Stimulated activated CD4-positive, alpha-beta T cell treated with anti-CD3 and anti-CD28 coated beads, Interleukin-15, amount 100 ng/mL, for 48 hours (primary cell): Measurements from ENCODE around the gene SELENOM.

Experiments used
- DNase-seq, 2 donors: peaks; one replicate each; pipeline ENCODE4 v3.0.0-alpha.2; 2020; ENCODE audit warnings: low read depth in 2 of 2

Gene SELENOM, protein sequence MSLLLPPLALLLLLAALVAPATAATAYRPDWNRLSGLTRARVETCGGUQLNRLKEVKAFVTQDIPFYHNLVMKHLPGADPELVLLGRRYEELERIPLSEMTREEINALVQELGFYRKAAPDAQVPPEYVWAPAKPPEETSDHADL

DNA sequence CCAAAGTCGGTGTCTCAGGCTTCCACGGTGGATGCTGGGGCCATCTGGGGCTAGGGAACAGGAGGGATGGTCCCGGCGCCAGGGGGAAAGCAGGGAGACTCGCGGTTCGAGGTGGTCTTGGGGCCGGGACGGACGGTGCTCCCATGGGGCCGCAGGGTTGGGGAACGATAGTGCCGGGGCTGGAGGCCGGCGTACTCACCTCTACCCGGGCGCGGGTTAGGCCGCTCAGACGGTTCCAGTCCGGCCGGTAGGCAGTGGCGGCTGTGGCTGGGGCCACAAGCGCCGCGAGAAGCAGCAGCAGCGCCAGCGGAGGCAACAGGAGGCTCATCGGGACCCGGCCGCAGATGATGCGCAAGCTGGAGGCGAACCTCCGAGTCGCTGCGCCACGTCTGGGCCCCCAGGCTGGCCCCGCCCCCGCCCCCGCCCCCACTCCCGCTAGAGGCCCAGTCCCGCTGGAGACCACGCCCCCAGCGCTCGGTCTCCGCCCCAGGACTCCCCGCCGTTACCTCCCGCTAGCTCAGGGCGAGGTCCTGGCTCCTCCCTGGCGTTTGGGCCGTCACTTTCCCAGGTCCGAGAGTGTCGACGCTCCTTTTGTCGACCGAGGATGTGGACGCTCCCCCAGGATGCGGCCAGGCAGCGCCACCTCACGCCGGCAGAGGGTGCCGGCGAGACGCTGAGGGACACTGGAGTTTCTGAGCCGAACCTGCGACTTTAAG is at the start of gene SELENOM:
SELENOM (minus strand) TSS at position 391 of the 716 bp plus-strand sequence; CDS start at position 328, 63 bp downstream.
- peak; percentile 82 to 85 for DNase-seq

DNA sequence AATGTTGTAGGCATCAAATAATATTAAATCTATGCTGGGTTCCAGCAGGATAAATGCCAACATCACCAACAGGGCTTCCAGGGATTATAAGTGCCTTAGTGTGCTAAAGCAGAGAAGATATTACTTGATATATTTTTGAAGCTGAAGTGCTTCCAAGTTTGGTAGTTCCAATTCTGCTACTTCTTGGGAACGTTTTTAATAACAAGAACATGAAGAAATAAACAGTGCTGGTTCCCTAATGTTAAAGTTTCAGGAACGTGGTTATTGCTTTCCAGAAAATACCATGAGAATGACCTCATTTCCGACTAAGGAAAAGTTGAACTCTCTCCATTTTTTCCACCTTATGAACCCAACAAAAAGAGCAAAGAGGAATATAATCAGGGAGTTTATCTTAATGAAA is 48.1 kb upstream of the SELENOM start:
- DNase-seq, result no peak

DNA sequence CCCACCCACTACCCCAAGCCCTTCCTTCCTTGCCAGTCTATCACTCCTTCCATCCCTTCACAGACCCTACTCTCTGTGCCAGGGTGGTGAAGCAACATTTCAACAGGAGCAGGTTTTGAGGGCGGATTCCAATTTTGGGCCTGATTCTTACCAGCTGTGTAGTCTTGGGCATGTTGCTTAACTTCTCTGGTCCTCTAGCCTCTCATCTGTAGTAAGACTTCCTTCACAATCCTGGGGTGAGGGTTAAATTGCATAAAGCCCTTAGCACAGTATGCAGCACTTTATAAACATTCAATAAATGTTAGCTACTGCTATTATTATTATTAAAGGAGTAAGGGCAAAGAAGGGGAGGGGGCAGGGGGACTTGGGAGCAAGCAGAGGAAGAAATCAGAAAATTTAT is 47.6 kb upstream of the SELENOM start:
- no peak for DNase-seq

DNA sequence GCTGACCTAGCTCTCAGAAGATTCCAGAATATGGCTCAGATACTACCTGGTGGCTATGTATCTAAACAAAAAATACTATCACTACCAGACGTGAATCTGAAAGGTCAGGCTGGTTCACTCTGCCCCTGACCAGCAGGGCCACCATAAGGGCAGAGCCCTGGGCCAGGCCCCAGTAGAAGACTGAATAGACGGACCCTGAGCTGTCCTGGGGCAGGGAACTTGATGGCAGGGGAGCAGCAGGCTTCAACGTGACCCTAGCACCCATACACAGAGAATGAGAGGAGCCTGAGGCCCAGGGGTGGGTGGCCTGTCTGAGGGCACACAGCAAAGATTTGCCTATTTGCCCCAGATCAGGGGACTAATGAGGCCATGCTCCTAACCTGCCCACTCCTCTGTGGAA is 46.0 kb upstream of the SELENOM start:
- no peak for DNase-seq

DNA sequence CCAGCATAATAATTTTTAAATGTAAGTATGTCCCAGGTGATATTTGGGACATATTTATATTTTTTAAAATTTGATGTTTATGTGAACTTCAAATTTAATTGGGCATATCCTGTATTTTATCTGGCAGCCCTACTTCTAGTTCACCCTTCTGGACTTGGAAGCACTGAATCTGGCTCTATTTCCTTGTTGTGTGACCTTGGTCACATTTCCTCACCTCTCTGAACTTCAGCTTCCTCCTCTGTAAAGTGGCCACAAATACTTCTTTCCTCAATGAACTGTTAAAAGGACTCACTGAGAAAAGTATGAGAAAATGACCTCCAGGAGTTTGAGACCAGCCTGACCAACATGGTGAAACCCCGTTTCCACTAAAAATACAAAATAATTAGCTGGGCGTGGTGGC is 44.5 kb upstream of the SELENOM start:
- DNase-seq, result no peak

DNA sequence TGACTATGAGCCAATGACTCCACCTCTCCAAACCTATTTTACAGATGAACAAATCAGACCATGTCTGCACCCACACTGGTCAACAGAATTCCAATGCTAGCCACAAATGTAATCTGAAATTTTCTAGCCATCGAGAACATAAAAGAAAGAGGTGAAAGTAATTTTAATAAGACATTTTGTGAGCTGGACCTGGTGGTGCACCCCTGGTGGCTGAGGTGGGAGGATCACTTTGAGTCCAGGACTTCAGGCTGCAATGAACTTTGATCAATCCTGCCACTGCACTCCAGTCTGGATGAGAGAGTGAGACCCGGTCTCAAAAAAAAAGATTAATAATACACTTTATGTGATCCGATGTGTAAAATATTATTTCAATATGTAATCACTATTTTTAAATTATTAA is 43.2 kb upstream of the SELENOM start:
- DNase-seq, result no peak

DNA sequence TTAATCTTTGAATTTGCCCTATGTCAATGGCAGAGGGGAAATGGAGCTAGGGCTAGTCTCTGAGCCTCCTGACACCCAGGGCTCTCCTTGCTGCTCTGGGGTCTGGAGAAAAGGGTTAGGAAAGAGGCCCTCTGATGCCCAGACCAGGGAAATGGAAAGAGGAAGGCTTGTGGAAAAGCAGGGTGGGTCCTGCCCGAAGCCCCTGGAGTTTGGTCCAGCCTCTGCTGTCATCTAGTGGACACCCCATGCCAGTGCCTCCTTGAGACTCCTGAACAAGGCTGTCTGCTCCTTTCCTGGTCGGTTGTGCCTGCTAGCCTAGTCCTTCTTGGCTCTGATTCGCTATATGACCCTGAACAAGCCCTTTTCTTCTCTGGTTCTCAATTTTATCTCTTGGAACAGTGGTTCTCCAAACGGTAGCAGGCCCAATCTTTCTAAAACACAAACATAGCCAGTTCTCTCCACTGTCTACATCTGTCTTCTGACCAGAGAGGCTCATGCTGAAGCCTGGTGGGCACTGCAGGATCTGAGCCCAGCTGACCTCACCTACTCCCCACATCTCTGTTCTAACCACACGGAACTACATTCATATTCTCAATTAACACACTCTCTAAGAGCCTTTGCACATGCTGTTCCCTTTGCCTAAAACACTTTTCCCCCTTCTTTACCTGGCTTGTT is 41.7 kb upstream of the SELENOM start:
- DNase-seq, result peak in 1 of 2 donors; percentile 24

DNA sequence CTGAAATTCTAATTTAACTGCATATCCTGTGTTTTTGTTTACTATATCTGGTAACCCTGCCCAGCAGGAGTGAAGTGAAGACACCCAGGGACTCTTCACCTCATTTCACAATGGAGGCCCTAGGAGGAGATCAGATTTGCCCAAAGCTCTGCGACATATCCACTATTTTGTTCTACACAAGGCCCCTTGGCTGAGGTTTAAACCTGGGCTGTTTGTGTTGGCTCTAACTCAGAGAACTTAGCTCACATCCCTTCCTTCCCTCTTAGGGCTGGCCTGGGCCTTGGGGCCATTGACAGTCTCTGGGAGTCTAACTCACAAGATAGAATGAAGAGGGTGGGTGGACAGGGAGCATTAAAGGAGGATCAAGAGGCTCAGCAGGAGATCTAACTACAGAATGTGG is 41.1 kb upstream of the SELENOM start:
- DNase-seq, result no peak

DNA sequence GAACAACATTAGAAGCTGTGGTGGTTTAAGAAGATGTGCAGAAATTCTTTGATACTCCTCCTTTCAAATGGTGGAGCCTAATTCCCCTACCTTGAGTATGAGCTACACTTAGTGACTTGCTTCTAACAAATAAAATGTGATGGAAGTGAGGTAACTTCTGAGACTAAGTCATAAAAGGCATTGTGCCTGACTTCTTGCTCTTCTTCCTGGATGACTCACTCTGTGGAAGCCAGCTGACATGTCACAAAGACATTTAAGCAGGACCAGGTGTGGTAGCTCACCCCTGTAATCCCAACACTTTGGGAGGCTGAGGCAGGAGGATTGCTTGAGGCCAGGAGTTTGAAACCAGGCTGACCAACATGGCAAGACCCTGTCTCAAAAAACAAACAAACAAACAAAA is 36.9 kb upstream of the SELENOM start:
- DNase-seq, result no peak

DNA sequence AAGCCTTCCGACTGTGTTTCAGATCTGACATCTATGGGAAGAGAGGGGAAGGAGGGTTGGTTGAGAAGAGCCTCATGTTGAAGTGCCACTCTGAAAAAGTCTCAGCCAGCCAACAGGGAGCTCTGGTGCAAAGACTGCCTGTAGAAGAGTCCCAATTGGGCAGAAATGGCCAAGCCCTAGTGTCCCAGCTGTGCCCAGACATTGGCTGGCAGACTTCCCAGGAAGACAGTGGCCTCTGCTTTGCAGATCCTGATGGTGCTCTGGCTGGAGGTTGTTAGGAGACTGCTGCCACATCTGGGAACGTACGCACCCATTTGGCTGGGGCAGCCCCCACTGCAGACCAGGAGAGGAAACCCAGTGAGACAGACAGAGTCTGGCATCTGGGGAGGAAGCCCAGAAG is 36.2 kb upstream of the SELENOM start:
- no peak for DNase-seq

DNA sequence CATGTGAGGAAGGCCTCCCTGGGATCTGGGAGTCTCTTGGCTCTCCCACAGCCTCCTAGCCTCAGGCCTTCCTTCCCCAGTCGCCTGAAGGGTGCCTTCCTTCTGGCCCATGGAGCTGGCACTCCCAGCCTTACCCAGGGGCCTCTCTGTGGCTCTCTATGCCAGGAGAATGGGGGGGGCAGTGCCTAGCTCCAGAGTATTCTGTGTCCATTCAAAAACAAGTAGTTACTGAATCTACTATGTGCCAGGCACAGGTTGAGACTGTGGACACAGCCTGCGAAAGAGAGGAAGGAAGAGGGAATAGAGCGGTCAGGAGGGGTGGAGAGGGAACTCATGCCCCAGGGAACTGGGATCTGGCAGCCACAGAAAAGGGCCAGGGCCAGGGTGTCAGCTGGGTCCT is 35.7 kb upstream of the SELENOM start:
- no peak for DNase-seq

DNA sequence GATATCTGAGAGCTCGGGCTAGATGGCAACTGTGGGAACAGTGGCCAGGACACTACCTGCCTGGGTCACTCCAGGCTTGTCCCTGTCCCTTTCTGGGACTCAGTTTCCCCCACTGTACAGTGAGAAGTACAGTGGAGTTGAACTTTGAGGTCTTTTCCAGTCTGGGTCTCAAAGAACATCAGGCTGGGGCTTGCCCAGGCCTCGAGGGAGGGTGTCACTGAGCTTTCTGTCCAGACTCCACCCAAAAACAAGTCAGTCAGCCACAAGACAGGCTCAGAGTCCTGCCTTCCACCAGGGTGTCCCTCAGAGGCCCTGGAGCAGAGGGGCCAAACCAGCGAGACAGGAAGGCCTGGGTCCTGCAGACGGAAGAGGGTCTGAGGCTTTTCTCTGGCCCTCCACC is 34.9 kb upstream of the SELENOM start:
- no peak for DNase-seq

DNA sequence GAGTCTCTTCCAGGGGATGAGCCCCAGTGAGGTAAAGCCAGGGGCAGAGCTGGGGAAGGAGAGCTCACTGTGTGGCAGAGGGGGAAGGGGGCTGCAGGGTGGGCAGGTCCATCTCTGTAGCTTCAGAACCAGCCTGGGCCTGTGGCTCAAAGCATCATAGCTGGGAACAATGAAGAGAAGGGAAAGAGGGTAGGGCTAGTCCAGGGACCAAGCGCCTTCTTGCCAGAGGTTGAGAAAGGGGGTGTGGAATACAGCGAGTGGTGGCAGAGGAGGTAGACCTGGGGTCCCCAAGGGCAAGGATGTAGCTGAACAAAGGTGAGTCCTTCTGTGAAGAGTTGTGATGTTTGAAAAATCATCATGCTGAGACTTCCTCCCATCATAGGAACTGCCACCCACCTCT is 34.2 kb upstream of the SELENOM start:
- no peak for DNase-seq

DNA sequence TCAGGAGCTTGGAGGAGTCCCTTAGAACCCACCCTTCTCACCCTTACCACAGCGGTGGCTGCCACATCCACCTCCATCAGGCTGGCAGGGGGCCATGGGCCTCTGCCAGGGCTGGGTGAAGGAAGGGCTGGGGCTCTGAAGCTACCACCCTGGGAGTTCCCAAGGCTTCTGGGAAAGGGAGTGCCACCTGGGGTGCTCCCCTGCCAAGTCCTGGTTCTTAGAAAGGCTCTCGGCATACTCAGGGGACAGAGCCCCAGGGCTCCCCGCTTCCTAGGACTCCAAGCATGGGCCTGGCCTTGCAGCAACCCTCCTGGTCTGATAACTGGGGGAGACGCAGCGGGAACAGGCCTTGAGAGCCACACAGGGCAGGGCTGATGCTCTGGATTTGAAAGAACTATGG is 33.4 kb upstream of the SELENOM start:
- no peak for DNase-seq

DNA sequence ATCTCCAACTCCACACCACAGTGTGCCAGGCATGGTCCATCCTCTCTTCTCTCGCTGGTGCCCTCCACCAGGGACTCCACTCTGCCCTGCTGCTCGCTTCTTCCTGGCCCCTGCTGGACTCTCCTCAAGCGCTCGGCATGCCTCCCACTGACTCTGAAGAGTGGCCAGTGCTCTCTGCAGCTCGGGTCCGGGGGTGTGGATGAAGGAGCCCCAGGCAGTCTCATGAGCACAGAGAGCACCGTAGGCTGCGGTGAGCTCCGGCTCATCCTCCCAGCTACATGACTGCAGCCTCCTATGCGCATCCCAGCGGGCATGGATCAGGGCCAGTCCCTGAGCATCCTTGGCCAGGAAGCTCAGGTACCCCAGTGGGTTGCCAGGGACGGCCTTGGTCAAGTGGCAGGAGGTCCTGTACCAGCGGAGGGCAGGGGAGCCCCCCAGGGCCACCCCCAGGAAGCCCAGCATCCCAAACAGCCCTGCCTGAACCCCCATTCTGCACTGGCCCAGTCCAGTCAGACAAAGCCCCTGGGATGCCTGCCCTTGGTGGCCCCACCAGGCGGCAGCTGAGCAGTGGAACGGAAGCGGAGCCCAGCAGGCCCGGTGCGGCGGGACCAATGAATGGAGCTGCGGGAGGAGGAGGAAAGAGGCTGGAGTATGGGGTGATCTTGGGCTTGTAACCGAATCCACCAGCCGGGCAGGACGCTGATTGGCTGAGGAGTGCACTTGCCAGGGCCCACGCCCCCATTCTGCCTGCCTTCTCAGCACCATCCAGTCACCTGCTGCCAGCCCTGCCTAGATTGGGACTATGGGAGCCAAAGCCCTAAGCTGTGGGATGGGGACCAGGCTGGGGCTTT is 32.7 kb upstream of the SELENOM start, which contains the start of gene PLA2G3:
PLA2G3 (minus strand) TSS at position 643 of the 851 bp plus-strand sequence; CDS start at position 489, 154 bp downstream.
- DNase-seq, result no peak

DNA sequence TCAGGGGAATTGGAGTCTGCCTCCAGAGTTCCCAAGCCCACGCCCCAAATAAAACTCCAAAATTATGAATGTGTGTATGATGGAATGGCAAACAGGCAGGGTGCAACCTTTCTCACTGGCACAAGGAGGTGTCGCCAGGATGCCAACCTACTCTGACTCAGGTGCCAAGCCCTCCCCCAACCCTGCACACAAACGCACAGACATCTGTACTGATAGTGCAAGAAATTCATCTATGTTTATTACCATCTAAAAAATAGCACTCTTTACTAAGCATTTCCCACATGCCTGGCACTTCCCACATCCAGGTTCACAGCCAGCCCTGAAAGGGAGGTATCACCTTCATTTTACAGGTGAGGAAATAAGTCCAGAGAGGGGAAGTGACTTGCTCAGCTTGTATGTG is 31.7 kb upstream of the SELENOM start:
- no peak for DNase-seq

DNA sequence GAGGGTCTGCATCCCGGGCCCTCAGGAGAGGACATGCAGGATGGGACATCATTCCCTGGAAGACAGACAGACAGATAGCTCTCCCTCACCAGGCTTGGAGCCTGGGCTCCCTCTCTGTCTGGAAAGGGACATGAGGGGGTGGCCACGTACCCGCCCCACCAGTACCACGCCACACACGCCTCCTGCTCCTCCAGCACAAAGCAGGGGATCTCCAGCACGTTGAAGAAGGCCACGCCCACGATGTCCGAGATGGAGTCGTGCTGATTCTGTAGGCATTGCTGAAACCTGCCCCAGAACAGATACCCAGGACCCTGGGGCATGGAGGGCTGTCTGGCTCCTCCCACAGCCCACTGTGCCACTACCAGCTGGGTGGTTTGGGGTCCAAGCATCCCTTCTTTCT is 30.8 kb upstream of the SELENOM start:
- DNase-seq, result no peak

DNA sequence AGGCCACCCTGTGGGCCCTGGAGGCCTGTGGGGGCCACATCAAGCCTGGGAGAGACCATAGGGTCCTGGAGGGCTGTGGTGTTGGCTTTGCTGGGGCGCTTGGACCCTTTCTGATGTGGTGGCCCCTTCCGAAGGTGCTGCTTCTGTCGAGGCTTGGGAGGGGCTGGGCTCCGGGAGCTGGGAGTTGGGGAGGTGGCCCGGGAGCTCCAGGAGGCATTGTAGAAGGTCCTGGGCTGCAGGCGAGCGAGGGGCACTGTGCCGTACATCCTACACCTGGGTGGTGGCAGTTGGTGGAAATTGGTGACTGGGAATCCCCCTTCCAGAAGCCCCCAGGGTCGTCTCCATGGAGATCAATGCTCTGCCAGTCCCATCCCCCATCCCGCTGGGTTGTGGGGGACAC is 30.4 kb upstream of the SELENOM start:
- no peak for DNase-seq

DNA sequence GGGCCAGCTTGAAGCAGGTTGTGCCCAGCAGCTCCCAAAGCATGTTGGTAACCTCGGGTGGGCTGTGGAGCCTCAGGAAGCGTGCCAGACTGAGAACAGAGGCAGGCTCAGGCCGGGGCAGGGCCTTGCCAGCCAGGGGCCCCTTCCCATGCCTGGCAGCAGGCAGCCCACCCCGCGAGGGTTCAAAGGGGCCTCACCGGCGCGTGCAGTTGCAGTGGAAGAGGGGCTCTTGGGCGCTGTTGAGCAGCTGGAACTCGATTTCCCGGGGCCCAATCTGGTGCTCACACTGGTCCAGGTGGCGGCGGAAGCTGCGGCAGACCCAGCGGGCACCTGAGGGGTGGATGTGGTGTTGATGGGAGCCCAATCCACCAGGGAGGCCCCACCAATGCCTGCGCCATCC is 29.3 kb upstream of the SELENOM start:
- DNase-seq, result no peak

DNA sequence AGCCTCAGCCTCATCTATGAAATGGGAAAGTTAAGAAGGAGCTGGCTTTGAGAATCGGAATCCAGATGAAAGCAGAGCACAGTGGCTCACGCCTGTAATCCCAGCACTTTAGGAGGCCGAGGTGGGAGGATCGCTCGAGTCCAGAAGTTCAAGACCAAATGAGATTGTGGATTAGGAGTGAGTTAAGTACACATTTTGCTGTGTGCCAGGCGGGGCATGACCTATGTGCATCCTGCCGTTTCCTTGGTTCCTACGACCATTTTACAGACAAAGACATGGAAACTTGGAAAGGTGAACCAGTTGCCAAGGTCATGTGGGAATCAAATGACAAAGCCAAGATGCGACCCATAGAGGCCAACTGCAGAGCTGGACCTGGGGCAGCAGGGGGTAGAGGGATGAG is 28.8 kb upstream of the SELENOM start:
- no peak for DNase-seq

DNA sequence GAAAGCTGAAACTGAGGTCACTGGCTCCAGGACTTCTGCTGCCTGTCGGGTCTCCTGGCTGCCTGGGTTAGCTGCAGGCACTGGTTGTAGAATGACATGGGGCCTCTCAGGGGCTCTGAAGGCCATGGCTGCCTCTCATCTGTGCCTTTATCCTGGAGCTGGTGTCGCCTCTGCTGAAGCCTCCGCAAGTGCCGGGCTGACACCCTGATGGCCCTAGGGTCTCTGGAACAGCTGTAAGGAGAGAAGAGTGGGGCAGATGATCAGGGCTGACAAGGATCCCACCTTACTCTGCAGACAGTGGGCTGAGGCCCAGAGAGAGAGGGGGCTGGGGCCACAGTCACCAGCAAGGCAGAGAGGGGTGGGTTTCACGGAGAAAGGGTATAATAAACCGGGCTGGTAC is 28.3 kb upstream of the SELENOM start:
- no peak for DNase-seq

DNA sequence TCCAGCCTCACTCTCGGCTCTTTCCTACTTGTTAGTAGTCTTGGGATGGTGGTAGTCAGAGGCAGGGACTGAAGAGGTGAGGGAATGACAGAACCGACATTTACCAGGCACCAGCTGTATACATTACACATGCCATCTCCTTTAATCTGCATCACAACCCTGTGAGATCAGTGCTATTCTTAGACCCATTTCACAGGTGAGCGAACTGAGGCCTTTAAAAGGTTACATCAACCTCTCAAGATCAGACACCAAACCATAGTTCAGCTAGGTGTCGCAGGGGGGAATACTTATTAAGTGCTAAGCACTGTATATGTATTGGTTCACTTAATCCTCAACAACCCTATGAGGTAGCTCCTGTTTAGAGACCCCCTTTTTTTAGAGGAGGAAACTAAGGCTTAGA is 27.3 kb upstream of the SELENOM start:
- DNase-seq, result no peak
